Ishikawa (cell line): Measurements from ENCODE around the gene COMP.

Source experiments
- FOXM1 ChIP-seq: IDR thresholded peaks from 2 replicates; pipeline ENCODE4 v1.6.1; 2012; ENCODE audit warnings: low read depth, borderline replicate concordance
- MAX ChIP-seq: IDR thresholded peaks from 2 replicates; pipeline ENCODE4 v1.6.1; 2012
- NFIC ChIP-seq: IDR thresholded peaks from 2 replicates; pipeline ENCODE4 v1.6.1; 2012
- USF1 ChIP-seq: IDR thresholded peaks from 2 replicates; pipeline ENCODE4 v1.6.1; 2012
- YY1 ChIP-seq: IDR thresholded peaks from 2 replicates; pipeline ENCODE4 v1.6.1; 2012; ENCODE audit warnings: low read depth

GRCh38 chr19:18793144-18794028, 2.3 kb upstream of the COMP start:
- TF ChIP-seq FOXM1 (no peak), MAX (no peak), NFIC (no peak), USF1 (no peak), YY1 (no peak)
